Peyer's patch (tissue), 4 donors: ENCODE measurements around the gene TAS2R7.

ENCODE experiments used
- CTCF ChIP-seq, 6 experiments: fragments of 450-650 bp in 4 of 6; fragments of 200-600 bp in 2 of 6; sonication (generic) in 1 of 6; IDR thresholded peaks; one replicate each; pipeline ENCODE4 v1.5.1; 2017 to 2019; ENCODE audit warnings: antibody characterized with exemption in 6 of 6, mild to moderate bottlenecking in 3 of 6, moderate library complexity in 1 of 6
- POLR2A ChIP-seq, 2 donors: fragments of 450-650 bp; IDR thresholded peaks; one replicate each; pipeline ENCODE4 v1.5.1; 2017; ENCODE audit warnings: antibody characterized with exemption in 2 of 2, mild to moderate bottlenecking in 2 of 2, moderate library complexity in 2 of 2

- TF ChIP-seq CTCF (IDR thresholded peaks at IDR 0.05): no peak
- TF ChIP-seq POLR2A (IDR thresholded peaks at IDR 0.05): no peak
Measured at GRCh38 chr12:10759657-10760056, 42.8 kb downstream of the TAS2R7 start.
